Adrenal gland (tissue), 12 donors: ENCODE data around the gene EDARADD. TPM values are rescaled to one million over a fixed set of nuclear protein-coding genes. Genes with fewer than 3 reads are reported as not detected.
"Not testable (repeated sequence)": the region's sequence is repeated elsewhere in the genome, so short reads cannot be mapped to it uniquely, and the experiment has no call there.

Experiments used
- DNase-seq, 7 donors: peaks; one replicate each; pipeline ENCODE4 v3.0.0-alpha.2; 2019 to 2020
- H3K27ac ChIP-seq, 5 donors: fragments of 200-600 bp; sonication (generic) in 4 of 5; 1 replicate in 3 of 5; 2 replicates in 2 of 5; pipeline versions ENCODE4 v1.5.1 to v1.8.0; 2016 to 2020; ENCODE audit warnings: mild to moderate bottlenecking in 1 of 5
- H3K27me3 ChIP-seq: fragments of 200-600 bp; 2 replicates; pipeline ENCODE4 v1.8.0; 2021
- H3K36me3 ChIP-seq, 2 donors: fragments of 200-600 bp; replicated peaks in 1 of 2; 1 replicate in 1 of 2; 2 replicates in 1 of 2; pipeline versions ENCODE4 v1.5.1 to v1.8.0; 2018 to 2022
- H3K4me1 ChIP-seq, 2 donors: fragments of 200-600 bp; replicated peaks in 1 of 2; 1 replicate in 1 of 2; 2 replicates in 1 of 2; pipeline versions ENCODE4 v1.5.1 to v1.8.0; 2018 to 2021
- H3K4me3 ChIP-seq, 4 donors: fragments of 200-600 bp; sonication (generic) in 3 of 4; one replicate each; pipeline ENCODE4 v1.5.1; 2016 to 2018
- H3K9me3 ChIP-seq, 3 donors: fragments of 200-600 bp; sonication (generic) in 1 of 3; replicated peaks in 1 of 3; 1 replicate in 2 of 3; 2 replicates in 1 of 3; pipeline versions ENCODE4 v1.5.1 to v1.8.0; 2016 to 2021
- CTCF ChIP-seq, 6 experiments: fragments of 450-650 bp in 4 of 6; fragments of 200-600 bp in 2 of 6; sonication (generic) in 1 of 6; IDR thresholded peaks; 1 replicate in 5 of 6; 2 replicates in 1 of 6; pipeline versions ENCODE4 v1.5.1 to v1.8.0; 2016 to 2021; ENCODE audit warnings: antibody characterized with exemption in 6 of 6, mild to moderate bottlenecking in 2 of 6, moderate library complexity in 1 of 6
- POLR2A ChIP-seq, 2 donors: fragments of 450-650 bp; IDR thresholded peaks; one replicate each; pipeline ENCODE4 v1.6.1; 2017; ENCODE audit warnings: antibody characterized with exemption in 2 of 2, mild to moderate bottlenecking in 2 of 2, moderate library complexity in 1 of 2
- WGBS, 4 donors: extraction: QIAGEN DNeasy Blood & Tissue Kit in 2 of 4; methylation state at CpG; one replicate each; pipeline versions ENCODE4 v1.1.5 to v1.1.7; 2013 to 2017; 5-methylcytosine and 5-hydroxymethylcytosine counted together
- intact Hi-C, 2 donors: fragments of 100-400 bp; cut with DNase I; formaldehyde crosslinking; loops; one replicate each; pipeline versions ENCODE4 v1.14.1 to v1.15.0; 2022 to 2023
- polyA plus RNA-seq, 3 donors: library from polyadenylated mRNA; stranded (reverse); fragments of 200-250 nt in 2 of 3; fragments of 350-450 nt in 1 of 3; fragmentation: Illumina TruSeq in 1 of 3; extraction: RNeasy Lipid Tissue Mini Kit (QIAGEN cat#74804) in 1 of 3; gene quantifications; one replicate each; pipeline ENCODE4 v1.2.3, GENCODE V29; 2013 to 2014
- total RNA-seq, 9 donors: library from RNA; depleted of rRNA in 4 of 9; stranded (reverse); fragments of >200 nt in 4 of 9; fragments of 120-200 nt in 1 of 9; fragmentation: NEBNext Ultra II Directional in 1 of 9; extraction: Animal tissue kit (Norgen Biotek cat#: 25700) in 1 of 9; gene quantifications; one replicate each; pipeline versions ENCODE4 v1.1.0 to v1.2.4, GENCODE V29; 2013 to 2023
- donor health status: healthy with polysubstance abuse.
- donor health status: Bipolar disorder and iron deficiency.
- donor health status: DM: yes; HTN: yes; CAD: no.
- donor health status: DM: no; HTN: no; CAD: no.
- donor health status: DM: no; HTN: no; CAD: no.
- donor health status: DM: yes; HTN: yes; CAD: no.

EDARADD gene
- total and polyA plus RNA-seq, 12 donors = 0.03 to 1.2 (median 0.27) TPM; not detected in 1

GRCh38 chr1:236356141-236356540, 37.9 kb upstream of the EDARADD start:
- Histone ChIP-seq H3K36me3 (no peaks in the 10 kb centered on the region), H3K9me3 (no peaks in the 10 kb centered on the region)
- WGBS, 4 donors = 68 to 79% (median 74%) methylated on average over 2 of the region's 2 CpGs

GRCh38 chr1:236361909-236362590, 32.0 kb upstream of the EDARADD start:
- WGBS, 4 donors = 74 to 87% (median 82%) methylated on average over 7 of the region's 7 CpGs
- DNase-seq = no peak

More at GRCh38 chr1:236356141-236356540, 37.9 kb upstream of the EDARADD start:
- DNase-seq = peak in 1 of 7 donors; percentile 4
- no peaks in the 10 kb centered on the region for H3K4me1 ChIP-seq
- no peak overlapping the region for H3K27ac ChIP-seq
- no peaks in the 10 kb centered on the region for H3K27me3 ChIP-seq
- intact Hi-C loops = no loop called here
- TF ChIP-seq POLR2A (IDR thresholded peaks at IDR 0.05) (no peak), CTCF (IDR thresholded peaks at IDR 0.05) (no peak)
- H3K4me3 ChIP-seq = no peak overlapping the region

DNA sequence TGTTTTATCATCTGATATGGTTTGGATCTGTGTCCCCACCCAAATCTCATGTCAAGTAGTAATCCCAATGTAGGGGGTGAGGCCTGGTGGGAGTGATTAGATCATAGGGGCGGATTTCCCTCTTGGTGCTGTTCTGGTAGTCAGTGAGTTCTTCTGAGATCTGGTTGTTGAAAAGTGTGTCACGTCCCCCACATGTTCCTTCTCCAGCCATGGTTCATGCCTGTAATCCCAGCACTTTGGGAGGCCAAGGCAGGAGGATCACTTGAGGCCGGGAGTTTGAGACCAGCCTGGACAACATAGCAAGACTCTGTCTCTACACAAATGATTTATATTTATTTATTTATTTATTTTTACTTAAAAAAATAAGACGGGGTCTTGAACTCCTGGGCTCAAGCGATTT, 30.8 kb upstream of the EDARADD start:
- Histone ChIP-seq H3K4me3 (no peak overlapping the region), H3K27me3 (no peaks in the 10 kb centered on the region), H3K4me1 (peaks cover 5 to 8% of the 10 kb centered on the region in 2 donors), H3K9me3 (no peaks in the 10 kb centered on the region), H3K27ac (no peak overlapping the region), H3K36me3 (no peaks in the 10 kb centered on the region)
- DNase-seq = no peak
- intact Hi-C loops = no loop called here
- 85 to 96% (median 91%) methylated on average over 5 of the region's 5 CpGs for WGBS, 4 donors
- TF ChIP-seq POLR2A (IDR thresholded peaks at IDR 0.05) = no peak
- TF ChIP-seq CTCF (IDR thresholded peaks at IDR 0.05) = no peak

More at GRCh38 chr1:236361909-236362590, 32.0 kb upstream of the EDARADD start:
- Histone ChIP-seq H3K4me3 (no peak overlapping the region), H3K27me3 (no peaks in the 10 kb centered on the region), H3K36me3 (no peaks in the 10 kb centered on the region), H3K9me3 (no peaks in the 10 kb centered on the region), H3K27ac (no peak overlapping the region), H3K4me1 (peaks cover 5 to 8% of the 10 kb centered on the region in 2 donors)
- intact Hi-C loops = no loop called here
- TF ChIP-seq CTCF (IDR thresholded peaks at IDR 0.05) = no peak
- TF ChIP-seq POLR2A (IDR thresholded peaks at IDR 0.05) = no peak

DNA sequence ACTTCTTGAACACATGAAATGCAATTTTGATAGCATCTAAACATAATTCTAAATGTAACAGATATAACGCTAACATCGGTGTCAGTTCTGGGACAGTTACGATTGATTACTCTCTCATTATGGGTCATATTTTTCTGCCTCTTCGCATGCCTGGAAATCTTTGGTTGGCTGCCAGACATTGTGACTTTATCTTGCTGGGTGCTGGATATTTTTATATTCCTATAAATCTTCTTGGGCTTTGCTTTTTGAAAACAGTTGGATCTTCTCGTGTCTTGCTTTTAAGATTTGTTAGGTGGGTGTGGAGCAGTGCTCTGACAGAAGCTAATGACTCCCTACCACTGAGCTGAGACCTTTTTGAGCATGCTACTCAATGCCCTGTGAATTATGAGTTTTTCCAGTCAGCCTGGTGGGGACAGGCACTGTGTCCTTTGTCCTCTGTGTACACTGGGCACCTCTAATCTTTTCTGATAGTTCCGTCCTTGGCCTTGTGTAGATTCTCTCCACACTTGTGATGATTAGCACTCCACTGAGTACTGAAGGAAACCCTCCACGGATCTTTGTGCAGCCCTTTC, 28.0 kb upstream of the EDARADD start:
- no peaks in the 10 kb centered on the region for H3K9me3 ChIP-seq
- intact Hi-C loops = no loop called here
- peak overlapping the region in 1 of 5 donors; percentile 8 for H3K27ac ChIP-seq
- H3K27me3 ChIP-seq = no peaks in the 10 kb centered on the region
- H3K4me1 ChIP-seq = peaks cover 5 to 8% of the 10 kb centered on the region in 2 donors
- peak; percentile 24 to 62 (median 32) for DNase-seq
- WGBS, 4 donors = 16 to 28% (median 25%) methylated on average over 7 of the region's 7 CpGs
- no peaks in the 10 kb centered on the region for H3K36me3 ChIP-seq
- H3K4me3 ChIP-seq = no peak overlapping the region
- no peak for TF ChIP-seq POLR2A (IDR thresholded peaks at IDR 0.05)
- TF ChIP-seq CTCF (IDR thresholded peaks at IDR 0.05) = no peak

GRCh38 chr1:236366681-236367080, 27.4 kb upstream of the EDARADD start:
- intact Hi-C loops, H3K4me1 ChIP-seq, H3K9me3 ChIP-seq, H3K36me3 ChIP-seq, H3K4me3 ChIP-seq, H3K27me3 ChIP-seq, DNase-seq: not testable (repeated sequence)
- H3K27ac ChIP-seq = peak overlapping the region in 1 of 5 donors; percentile 8
- 66 to 78% (median 67%) methylated on average over 12 of the region's 12 CpGs for WGBS, 4 donors
